Stimulated activated CD8-positive, alpha-beta memory T cell treated with anti-CD3 and anti-CD28 coated beads, Interleukin-12 subunit alpha, Interleukin-12 subunit beta, amount 100 ng/mL, for 4 hours (primary cell): ENCODE data around the gene HOMER3.
A peak's percentile ranks its signal among the peaks of the same experiment; 100 is the strongest.
"Not testable (repeated sequence)": the region's sequence is repeated elsewhere in the genome, so short reads cannot be mapped to it uniquely, and the experiment has no call there.

Source experiments
- DNase-seq: peaks from one replicate; pipeline ENCODE4 v3.0.0-alpha.2; 2020; ENCODE audit warnings: low read depth

The HOMER3 gene

DNA sequence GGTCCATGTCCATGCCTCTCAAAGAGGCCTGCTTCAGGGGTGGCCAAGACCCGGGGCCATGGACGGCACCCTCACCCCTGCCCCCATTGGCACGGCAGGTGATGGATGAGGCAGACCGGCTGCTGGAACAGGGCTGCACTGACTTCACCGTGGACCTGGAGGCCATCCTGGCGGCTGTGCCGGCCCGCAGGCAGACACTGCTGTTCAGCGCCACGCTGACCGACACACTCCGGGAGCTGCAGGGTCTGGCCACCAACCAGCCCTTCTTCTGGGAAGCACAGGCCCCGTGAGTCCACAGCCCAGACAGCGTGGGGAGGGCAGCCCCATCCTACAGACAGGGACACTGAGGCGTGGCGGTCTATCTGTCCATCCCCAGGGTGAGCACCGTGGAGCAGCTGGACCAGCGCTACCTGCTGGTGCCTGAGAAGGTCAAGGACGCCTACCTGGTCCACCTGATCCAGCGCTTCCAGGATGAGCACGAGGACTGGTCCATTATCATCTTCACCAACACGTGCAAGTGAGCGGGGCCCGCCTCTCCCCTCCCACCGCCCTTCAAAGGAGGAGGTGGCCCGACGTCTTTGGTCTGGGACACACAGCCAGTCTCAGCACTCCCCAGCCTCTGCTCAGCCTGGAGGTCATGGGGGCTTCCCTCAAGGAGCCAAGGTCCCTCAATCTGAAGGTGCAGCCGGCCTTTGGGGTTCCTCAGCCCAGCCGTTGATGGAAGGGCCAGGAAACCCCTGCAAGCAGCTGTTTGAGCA lies 18.6 kb downstream of the HOMER3 start:
- no peak for DNase-seq

DNA sequence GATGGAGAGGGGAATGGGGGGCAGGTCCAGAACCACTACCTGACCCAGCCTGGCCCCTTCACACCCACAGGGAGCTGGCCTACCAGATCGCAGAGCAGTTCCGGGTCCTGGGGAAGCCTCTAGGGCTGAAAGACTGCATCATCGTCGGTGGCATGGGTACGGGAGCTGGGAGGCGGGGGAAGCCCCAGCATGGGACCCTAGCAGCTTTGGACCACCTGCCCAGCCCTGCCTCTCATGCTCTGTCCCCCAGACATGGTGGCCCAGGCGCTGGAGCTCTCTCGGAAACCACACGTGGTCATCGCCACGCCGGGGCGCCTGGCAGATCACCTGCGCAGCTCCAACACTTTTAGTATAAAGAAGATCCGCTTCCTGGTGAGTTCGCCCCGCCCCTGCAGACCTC lies 19.4 kb downstream of the HOMER3 start:
- DNase-seq = no peak

DNA sequence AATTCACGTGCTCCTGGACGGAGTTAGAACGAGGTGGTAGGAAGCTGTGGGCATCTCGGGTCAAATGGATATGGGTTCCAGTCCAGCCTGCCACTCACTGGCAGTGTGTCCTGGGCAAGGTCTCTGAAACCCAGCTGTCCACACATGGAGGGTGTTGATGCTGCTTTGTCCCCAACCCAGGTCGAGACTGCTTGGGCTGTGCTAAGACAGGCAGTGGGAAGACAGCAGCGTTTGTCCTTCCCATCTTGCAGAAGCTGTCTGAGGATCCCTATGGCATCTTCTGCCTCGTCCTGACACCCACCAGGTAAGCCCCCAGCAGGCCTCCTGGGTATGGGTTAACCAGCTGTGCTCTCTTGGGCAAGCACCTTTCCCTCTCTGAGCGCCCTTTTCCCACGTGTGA lies 20.6 kb downstream of the HOMER3 start:
- no peak for DNase-seq

DNA sequence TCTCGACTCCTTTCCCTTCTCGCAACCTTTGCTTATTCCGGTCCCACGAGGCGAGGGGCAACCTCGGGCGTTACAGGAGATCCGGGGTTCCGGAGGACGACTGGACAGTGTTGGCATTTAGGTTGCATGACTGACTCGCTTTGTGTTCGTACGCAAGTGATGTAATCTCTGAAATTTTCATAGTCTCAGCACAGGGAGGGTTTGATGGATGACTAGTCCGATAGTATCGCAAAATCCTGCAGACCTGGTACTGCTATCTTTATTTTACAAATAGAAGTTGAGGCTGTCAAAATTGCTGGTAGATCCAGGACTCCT lies 21.2 kb downstream of the HOMER3 start:
- DNase-seq = no peak

DNA sequence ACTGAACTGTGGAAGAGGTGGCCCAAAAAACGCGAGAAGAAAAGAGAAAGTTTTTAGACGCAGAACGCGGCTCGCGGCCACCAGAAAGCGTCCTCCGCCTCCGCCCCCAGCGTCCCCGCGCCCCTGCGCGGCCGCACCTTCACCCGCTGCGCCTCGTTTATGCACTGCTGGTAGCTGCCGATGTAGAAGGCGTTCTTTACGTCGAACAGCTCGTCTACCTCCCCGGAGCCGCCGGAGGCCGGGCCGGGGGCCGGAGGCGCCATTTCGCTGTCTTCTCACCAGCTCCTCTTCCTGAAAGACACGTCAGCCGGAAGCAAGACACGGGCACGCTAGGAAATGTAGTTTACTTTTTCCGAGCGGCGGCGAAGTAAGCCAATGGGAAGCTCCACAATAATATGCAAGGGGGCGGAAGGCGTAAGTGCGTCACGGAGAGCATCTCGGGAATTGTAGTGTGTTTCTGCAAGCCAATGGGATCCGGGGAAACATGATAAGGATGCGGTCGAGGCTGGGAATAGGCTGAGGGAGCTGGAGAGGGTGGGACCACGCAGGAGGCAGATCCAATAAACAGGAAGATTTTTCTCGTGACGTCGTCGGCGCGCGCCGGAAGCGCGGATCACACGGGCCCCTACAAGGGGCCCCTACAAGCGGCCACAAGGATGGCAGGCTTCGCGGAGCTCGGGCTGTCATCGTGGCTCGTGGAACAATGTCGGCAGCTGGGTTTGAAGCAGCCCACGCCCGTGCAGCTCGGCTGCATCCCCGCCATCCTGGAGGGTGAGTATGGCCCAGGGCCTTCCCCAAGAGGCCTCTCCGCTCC lies 21.7 kb downstream of the HOMER3 start, which contains the start of the genes COPE and DDX49:
TSS of gene COPE (minus strand) at position 302 of the 814 bp plus-strand sequence. CDS start at position 263, 39 bp downstream.
TSS of gene DDX49 (plus strand) at position 630 of the 814 bp plus-strand sequence. CDS start at position 657, 27 bp downstream.
- peak; percentile 97 for DNase-seq

DNA sequence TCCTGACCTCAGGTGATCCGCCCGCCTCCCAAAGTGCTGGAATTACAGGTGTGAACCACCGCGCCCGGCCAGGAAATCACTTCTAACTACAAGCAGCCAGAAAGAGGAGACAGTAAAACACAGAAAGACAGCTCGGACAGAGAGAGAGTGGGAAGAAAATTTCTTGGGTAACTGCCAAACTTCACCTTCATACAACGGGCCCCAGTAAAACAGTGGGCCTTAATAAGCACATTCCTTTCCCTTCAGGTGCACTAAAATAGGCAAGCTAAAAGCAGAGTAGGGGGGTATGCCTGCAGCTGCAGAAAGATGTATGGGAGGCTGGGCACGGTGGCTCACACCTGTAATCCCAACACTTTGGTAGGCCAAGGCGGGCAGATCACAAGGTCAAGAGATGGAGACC lies 23.4 kb downstream of the HOMER3 start:
- DNase-seq = not testable (repeated sequence)

DNA sequence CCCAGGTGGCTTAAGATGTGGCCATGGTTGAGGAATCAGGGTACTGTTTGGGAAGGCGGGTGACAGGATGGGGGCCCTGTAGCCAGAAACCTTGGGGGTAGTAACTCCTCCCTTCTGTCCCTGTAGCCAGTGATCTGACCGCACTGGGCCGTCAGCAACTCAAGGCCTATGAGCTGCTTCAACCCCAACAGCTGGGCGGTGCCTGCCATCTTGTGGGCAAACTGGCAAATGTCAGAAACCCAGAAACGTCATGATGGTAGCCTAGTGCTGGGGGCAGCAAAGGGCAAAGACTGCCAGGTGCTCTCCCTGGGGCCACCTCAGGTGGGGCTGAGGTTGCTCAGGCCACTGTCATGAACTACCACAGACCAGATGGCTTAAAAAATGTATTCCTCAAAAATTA lies 25.4 kb downstream of the HOMER3 start:
- DNase-seq = no peak

DNA sequence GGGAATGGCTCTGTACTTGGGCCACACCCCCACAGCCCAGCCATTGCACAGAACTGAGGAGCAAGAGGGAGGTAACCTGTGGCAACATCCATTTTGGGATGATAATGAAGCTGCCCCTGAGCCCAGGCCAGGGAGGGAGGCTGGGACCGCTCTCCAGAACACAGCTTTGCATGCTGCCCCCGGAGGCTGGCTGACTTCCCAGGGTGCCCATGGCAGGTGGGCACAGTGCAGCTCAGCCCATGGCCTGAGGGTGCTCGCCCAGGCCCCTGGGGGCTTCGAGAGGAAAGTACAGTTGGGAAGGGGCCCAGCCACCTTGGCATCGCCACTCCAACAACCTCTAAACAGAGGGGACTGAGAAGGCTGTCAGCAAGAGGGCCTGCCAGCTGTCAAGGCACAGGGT lies 27.6 kb downstream of the HOMER3 start:
- DNase-seq = no peak

DNA sequence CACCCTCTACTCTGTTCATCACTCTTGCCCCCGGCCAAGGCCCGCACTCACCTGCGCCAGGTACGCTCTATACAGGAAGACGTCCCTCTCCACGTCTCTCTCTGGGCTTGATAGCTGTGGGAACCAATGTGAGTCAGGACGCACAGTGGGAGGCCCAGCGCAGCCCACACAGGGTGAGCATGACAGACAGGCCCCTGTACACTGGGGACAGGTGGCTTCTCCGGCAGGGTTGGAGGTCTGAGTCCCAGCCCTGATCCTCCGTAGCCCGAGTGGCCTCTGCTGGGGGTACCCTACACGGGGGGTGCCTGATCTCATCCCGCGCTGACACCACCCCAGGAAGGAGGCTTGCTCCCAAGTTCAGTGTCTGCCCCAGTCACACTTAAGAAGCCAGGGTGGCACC lies 28.1 kb downstream of the HOMER3 start:
- no peak for DNase-seq

DNA sequence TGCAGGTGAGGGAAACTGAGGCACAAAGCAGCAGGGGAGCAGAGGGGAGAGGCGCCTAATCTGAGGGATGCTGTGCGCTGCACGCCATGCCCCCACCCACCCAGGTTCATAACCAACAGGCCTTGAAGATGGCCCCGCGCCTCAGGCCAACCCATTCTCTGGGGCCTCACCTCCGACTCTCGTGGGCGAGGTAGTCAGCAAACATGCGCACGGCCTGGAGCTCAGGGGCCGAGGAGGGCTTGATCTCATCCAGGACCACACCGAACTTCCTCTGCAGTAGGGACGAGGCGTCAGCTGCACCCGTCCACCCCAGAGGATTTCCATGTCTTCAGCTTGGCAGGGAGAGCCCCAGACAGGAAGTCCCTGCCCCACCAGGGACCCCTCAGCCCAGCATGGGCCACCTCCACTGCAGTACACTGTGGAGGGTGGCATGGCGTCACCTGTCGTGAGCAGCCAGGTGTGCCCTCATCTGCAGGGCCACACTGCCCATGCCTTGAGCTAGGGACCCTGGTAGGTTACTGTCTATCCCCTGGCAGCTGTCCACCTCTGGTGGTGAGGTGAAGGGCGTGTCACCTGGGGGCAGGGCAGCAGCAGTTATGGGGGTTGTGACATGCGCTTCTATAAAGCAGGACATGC lies 30.1 kb downstream of the HOMER3 start:
- no peak for DNase-seq

DNA sequence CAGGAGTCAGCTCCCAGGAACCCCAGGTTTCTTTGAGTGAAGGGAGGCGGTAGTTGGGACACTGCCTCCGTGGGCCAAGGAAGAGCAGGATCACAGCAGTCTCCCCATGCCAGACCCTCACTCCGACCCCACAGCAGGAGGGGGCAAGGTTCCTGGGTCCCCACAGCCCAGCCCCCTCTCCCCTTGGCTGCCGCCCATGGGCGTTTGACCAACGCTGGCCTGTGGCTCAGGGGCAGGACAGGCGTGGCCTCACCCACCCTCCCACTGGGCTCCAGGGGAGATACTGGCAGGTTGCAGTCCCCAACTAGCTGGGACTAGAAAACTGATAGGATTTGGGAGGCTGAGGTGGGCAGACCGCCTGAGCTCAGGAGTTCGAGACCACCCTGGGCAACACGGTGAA lies 31.0 kb downstream of the HOMER3 start:
- no peak for DNase-seq

DNA sequence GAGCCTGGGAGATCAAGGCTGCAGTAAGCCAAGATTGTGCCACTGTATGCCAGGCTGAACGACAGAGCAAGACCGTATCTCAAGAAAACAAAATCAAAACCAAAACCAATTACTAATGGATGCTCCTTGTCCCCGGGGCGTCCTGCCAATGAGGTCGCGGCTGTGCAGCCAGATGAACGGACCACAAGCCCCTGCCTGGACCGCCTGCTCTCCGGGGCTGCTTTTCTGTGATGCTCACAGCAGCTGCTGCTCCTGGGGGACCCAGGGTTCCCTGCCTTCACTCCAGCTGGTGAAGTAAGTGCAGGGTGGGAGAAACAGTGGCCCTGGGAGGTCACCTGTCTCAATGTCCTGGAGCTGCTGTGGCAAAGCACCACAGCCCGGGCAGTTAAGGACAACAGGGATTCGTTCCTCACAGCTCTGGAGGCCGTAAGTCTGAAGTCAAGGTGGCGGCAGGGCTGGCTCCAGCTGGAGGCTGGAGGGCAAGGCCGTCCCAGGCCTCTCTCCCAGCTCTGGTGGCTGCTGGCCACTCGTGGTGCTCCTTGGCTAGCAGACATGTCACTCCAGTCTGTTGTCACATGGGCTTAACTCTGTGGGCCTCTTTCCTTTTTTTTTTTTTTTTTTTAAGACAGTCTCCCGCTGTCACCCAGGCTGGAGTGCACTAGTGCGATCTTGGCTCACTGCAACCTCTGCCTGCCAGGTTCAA lies 31.9 kb downstream of the HOMER3 start:
- DNase-seq = no peak

DNA sequence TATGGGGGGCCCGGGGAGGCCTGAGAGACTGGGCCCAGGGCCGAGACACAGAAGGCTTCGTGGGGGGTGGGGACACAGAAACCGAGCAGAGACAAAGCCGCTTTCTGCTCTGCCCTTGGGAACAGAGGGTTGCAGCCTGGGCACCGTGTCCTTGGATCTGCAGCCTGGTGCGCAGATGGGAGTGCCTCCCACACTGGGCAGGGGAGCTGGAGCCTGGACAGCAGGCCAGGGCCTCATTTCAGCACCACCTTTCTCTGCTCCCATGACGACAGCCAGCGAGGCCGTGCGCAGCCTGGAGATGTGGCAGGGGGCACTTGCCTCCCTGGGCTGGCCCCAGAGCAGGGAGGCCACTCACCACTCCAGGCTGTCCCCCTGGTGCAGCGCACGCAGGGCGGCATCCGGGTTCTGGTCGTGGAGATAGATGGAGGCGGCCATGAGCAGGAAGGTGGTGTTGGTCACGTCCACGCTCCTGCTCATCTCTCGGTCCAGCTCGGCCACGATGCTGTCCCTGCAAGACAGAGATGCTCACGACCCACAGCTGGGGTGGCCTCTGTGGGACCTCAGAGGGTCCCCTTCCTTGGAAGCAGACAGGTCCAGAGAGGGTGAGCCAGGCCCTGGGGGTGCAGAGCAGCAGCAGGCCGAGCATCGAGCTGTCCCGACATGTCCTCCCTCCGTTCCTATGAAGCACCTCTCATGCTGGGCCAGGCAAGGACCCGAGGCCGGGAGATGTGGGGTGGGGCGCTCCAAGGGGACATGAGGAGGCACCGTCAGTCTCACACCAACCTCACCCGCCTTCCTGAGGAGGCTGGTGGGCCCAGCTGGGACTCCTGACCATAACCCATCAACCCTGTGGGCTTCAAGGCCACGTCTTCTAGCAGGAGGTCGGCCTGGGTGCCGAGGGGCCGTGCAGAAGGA lies 34.2 kb downstream of the HOMER3 start:
- DNase-seq = no peak

DNA sequence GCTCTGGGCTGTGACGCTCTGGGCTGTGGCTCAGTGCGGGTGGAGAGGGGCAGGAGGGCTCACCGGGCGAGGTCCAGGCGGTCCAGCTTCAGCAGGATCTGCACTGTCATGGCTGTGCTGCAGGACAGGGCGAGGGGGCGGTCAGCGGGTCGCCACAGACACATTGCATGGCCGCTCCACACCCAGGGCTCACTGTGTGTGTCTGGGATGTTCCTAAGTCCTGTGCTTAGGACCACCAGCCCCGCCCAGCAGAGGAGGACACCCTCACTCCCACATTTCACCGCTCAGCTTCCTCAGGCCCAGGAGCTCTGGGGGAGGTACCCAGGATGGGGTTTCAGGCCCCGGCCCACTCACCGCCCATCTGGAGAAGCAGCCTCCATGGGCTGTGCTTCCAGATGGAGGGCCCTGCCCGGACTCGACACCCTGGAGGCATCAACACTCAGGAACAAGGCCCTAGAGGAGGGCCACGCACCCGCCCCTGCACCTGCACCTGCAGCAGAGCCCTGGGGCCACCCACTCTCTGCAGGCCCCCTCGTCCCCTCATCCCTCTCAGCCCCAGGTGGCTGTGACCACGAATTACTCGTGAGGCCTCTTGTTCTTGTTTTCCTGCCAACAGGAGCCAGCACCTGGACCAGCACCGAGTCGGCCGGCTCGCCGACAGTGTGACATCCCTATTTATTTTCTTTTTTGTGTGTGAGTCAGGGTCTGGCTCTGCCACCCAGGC lies 35.3 kb downstream of the HOMER3 start:
- no peak for DNase-seq

DNA sequence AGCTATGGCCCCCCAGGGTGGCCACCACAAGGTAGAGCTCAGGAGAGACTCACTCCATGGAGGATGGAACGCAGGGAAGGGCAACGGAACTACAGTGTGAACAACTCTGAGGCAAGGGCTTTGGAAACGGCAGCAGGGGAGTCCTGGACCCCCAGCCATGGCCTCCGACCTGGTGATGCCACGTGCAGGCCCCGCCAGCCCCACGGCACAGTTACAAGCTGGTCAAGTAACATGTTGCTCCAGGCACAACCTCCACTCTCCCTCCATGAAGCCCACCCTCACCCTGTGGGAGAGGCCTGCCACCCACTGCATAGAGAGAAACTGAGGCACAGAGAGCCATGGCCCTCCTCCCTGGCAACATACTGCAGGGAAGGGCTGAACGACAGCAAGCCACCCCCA lies 36.0 kb downstream of the HOMER3 start:
- DNase-seq = no peak

DNA sequence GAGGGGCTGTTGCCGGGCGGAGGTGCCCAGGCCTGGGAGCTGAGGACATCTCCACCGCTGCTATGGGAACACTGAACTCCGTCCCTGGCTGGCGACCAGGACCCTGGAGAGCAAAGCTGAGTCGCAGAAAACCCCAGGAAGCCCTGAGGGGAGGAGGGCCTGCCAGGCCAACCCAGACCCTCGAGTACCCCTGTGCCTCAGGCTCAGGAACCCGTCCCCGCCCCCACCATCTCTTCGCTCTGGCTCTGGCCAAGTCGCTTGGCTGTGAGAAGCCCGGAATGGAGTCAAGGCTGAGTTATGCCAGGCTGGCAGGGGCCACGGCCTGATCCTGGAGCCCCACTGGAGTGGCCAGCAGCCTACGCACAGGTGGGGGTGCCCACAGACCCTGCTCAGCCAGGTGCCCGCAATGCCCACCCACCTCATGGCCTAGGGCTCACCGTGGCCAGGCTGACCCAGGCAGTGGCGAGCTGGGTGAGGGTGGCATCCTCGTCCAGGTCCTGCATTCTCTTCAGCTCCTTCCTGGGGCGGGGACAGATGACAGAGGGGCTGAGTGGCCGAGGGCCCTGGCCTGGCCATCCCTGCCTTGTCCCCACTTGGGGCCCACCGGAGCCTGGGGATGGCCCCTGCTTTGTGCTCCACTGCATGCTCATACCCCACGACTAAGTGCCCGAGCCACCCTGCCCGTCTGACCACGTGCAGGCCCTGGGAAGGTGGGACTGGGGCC lies 36.5 kb downstream of the HOMER3 start:
- no peak for DNase-seq

DNA sequence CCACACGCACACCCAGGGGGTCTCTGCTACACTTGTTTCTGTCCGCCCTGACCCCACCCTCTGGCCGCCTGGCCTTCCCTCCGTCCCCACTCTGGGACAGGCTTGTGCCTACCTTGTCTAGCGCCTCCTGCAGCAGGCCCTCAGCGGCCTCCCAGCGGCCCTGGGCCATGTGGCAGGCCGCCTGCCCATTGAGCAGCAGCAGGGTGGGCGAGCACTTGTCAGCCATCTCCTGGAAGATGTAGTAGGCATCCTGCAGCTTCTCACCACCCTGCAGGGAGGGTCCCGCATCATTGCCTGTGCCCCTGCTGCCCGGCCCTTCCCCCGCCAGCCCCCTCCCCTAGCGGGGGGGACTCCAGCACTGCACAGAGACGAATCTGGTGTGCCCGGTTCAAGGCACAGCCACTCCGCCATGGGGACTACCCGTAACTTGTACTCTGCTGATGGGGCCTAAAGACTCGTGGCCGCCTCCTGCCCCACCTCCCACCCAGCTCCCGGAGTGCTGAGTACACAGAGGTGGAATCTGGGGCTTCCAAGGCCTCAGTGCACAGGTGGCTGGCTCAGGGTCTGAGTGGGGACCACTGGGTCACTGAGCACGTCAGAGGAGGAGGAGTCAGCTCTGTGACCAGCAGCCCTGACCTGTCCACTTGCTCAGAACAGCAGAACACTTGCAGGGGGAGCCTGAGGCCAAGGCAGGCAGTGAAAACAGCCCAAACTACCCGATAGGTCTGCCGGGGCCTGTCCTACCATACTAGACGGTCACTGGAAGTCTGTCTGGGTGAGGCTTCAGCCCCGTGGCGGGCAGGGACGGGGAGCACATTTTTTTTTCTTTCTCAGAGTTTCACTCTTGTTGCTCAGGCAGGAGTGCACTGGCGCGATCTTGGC lies 37.6 kb downstream of the HOMER3 start:
- DNase-seq = no peak

DNA sequence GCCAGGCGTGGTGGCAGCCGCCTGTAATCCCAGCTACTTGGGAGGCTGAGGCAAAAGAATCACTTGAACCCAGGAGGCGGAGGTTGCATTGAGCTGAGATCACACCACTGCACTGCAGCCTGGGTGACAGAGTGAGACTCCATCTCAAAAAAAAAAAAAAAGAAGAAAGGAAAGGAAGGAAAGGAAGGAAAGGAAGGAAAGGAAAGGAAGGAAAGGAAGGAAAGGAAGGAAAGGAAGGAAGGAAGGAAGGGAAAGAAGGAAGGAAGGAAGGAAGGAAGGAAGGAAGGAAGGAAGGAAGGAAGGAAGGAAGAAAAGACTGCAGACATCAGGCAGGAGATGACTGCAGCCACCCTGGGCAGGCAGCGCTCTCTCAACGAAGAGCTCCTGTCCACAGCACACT lies 38.5 kb downstream of the HOMER3 start:
- not testable (repeated sequence) for DNase-seq

DNA sequence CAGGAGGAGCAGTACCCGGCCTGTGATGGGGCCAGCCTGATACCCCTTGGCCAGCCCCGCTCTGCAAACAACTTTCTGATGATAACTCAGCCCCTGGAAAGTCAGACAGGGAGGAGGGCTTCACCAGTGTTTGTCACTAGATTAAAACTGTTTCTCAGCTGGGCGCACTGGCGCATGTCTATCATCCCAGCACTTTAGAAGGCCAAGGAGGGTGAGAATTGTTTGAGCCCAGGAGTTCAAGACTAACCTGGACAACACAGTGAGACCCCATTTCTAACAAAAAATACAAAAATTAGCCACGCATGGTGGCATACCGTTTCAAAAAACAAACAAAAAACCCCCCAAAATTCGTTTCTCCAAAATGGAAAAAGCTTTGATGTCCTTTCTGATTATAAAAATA lies 39.5 kb downstream of the HOMER3 start:
- no peak for DNase-seq
